Activated T-helper 2 cell treated with anti-CD3 and anti-CD28 coated beads, Interferon-gamma antibody, Interleukin-2, Interleukin-4, amounts not matched to agents 10 μg/mL and 5 μg/mL and 100 μg/mL, durations not matched to agents 14 hours and 24 hours and 36 hours (primary cell): ENCODE results near the gene KRTAP19-6. TPM values are rescaled to one million over a fixed set of nuclear protein-coding genes. Genes with fewer than 3 reads are reported as not detected.

Experiments
- DNase-seq: peaks from one replicate; pipeline ENCODE4 v3.0.0; 2021; ENCODE audit warnings: low spot score
- H3K27ac Mint-ChIP-seq: one replicate; pipeline ENCODE4 v1.8.0; 2021; ENCODE audit warnings: mixed read lengths
- H3K27me3 Mint-ChIP-seq: one replicate; pipeline ENCODE4 v1.8.0; 2021; ENCODE audit warnings: low read depth, mixed read lengths
- H3K36me3 Mint-ChIP-seq: one replicate; pipeline ENCODE4 v1.8.0; 2021; ENCODE audit warnings: low read depth, mixed read lengths
- H3K4me1 Mint-ChIP-seq: one replicate; pipeline ENCODE4 v1.8.0; 2021; ENCODE audit warnings: low read depth, mixed read lengths
- H3K4me3 Mint-ChIP-seq: one replicate; pipeline ENCODE4 v1.8.0; 2021; ENCODE audit warnings: low read depth, mild to moderate bottlenecking, moderate library complexity, mixed read lengths
- H3K9me3 Mint-ChIP-seq: one replicate; pipeline ENCODE4 v1.8.0; 2021; ENCODE audit warnings: mixed read lengths
- intact Hi-C: fragments of 100-400 bp; cut with micrococcal nuclease; formaldehyde crosslinking; loops from one replicate; pipeline ENCODE4 v1.15.1; 2023
- total RNA-seq: library from RNA; stranded (reverse); gene quantifications from 2 replicates; pipeline ENCODE4 v1.2.3, GENCODE V29; 2022

The KRTAP19-6 gene, protein sequence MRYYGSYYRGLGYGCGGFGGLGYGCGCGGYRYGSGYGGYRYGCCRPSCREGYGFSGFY
- not detected in 2 replicates for total RNA-seq

DNA sequence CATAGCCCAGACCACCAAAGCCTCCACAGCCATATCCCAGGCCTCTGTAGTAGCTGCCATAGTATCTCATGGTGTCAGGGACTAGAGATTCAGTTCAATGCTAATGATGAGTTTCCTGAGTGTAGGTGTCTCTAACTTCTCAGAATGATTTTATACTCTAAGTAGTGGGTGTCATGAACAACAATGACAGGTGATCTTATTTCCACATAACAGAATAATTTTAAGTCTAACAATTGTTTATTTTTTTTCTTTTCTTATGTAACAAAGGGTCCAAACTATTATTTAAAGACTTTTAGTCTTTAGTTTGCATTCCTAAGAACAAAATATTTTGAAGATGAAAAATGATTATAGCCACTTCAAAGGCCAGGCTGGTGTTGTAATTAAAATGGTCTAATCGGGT is at the start of gene KRTAP19-6:
TSS of gene KRTAP19-6 (minus strand) at position 101 of the 400 bp plus-strand sequence. CDS start at position 70, 31 bp downstream.
- H3K4me1 Mint-ChIP-seq = no peaks in the 10 kb centered on the region
- H3K36me3 Mint-ChIP-seq = no peaks in the 10 kb centered on the region
- H3K27ac Mint-ChIP-seq = no peak within 1 kb of the TSS
- no peak for DNase-seq
- H3K27me3 Mint-ChIP-seq = no peaks in the 10 kb centered on the region
- H3K9me3 Mint-ChIP-seq = no peaks in the 10 kb centered on the region
- no peak within 1 kb of the TSS for H3K4me3 Mint-ChIP-seq
- intact Hi-C loops = no loop called here

DNA sequence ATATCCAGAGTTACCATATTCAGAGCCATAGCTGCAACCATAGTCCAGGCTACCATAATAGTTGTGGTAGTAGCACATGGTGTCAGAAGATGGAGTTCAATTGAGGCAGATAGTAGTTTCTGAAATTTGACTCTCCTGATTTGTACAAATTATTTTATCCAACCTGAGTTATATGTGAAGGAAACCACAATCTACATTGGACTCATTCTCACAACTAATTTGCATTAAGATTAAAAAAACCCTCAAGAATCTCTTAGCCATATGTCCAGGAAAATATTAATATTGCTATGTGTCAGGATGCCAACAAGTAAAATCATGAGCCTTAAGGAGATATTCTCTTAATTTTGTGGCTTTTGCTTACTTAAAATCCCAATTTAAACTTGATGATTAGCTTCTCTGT is 48.6 kb upstream of the KRTAP19-6 start, which contains the start of gene KRTAP22-2:
TSS of gene KRTAP22-2 (minus strand) at position 101 of the 400 bp plus-strand sequence.
- H3K36me3 Mint-ChIP-seq = no peaks in the 10 kb centered on the region
- H3K27ac Mint-ChIP-seq = no peak within 1 kb of the TSS
- peaks cover 4% of the 10 kb centered on the region for H3K27me3 Mint-ChIP-seq
- DNase-seq = no peak
- no peak within 1 kb of the TSS for H3K4me3 Mint-ChIP-seq
- intact Hi-C loops = no loop called here
- H3K9me3 Mint-ChIP-seq = no peaks in the 10 kb centered on the region
- peaks cover 3% of the 10 kb centered on the region for H3K4me1 Mint-ChIP-seq

DNA sequence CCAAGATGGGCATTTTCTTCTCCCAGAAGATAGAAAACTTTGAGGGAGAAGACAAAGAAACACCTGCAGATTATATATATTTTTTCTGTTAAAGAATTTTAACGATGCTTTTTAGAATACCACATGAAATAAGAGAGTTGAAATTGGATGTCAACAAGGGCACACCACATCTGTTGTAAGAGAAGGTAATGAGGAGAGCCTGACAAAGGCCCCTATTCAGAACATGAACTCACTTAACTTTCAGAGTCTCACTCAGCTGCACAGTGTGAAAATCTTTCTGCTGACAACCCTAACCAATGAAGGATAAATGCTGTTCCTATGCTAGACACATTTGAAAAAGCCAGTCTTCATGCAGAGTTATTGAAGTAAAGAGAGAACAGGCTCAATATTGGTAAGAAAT is 41.2 kb upstream of the KRTAP19-6 start:
- peaks cover 5% of the 10 kb centered on the region for H3K27me3 Mint-ChIP-seq
- no peaks in the 10 kb centered on the region for H3K36me3 Mint-ChIP-seq
- H3K27ac Mint-ChIP-seq = no peak overlapping the region
- no peaks in the 10 kb centered on the region for H3K9me3 Mint-ChIP-seq
- H3K4me1 Mint-ChIP-seq = no peaks in the 10 kb centered on the region
- no peak overlapping the region for H3K4me3 Mint-ChIP-seq
- intact Hi-C loops = no loop called here
- no peak for DNase-seq

DNA sequence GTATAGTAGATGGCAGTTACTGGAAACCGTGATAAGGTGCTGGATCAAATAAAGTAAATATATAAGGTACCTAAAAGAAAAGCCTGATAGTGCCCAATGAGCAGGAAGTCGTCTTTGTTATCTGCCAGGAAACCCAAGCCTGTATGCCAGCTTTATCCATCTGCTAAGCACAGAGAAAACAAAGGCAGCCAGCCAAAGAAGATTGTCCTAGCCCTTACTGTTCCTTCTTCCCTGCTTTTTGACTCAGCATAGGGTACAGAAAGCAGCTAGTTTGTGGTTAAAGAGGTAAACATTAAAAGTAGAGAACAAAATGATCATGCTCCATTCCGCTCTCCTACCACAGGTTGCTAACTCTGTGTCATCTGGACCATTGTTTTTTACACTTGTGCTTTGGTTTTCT is 38.5 kb upstream of the KRTAP19-6 start:
- DNase-seq = no peak

DNA sequence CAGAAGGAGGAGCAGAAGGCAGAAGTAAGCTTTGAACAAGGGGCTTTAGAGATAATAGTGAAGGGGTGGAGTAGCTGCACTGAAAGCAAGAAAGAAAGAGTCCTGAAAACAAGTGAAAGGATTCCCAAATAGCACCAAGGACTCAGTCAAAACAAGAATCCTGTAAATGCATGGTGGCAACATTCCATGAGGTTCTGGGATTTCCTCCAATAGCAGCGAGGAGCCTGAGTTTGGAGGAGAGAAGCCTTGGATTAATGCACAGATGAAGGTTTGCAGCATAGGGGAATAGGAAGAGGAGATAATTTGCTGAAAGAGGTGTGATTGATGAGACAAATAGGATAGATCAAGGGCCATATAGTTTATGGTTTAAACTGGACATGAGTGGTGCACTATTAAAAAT is 37.7 kb upstream of the KRTAP19-6 start:
- H3K36me3 Mint-ChIP-seq = no peaks in the 10 kb centered on the region
- intact Hi-C loops = no loop called here
- no peaks in the 10 kb centered on the region for H3K9me3 Mint-ChIP-seq
- no peak for DNase-seq
- H3K4me3 Mint-ChIP-seq = no peak overlapping the region
- H3K27ac Mint-ChIP-seq = no peak overlapping the region
- no peaks in the 10 kb centered on the region for H3K27me3 Mint-ChIP-seq
- H3K4me1 Mint-ChIP-seq = peaks cover 3% of the 10 kb centered on the region

More for the DNA sequence above, 38.5 kb upstream of the KRTAP19-6 start:
- Mint-ChIP-seq H3K4me3 (no peak overlapping the region), H3K27me3 (peaks cover 5% of the 10 kb centered on the region), H3K4me1 (peaks cover 3% of the 10 kb centered on the region), H3K9me3 (no peaks in the 10 kb centered on the region), H3K36me3 (no peaks in the 10 kb centered on the region), H3K27ac (no peak overlapping the region)
- intact Hi-C loops = no loop called here

DNA sequence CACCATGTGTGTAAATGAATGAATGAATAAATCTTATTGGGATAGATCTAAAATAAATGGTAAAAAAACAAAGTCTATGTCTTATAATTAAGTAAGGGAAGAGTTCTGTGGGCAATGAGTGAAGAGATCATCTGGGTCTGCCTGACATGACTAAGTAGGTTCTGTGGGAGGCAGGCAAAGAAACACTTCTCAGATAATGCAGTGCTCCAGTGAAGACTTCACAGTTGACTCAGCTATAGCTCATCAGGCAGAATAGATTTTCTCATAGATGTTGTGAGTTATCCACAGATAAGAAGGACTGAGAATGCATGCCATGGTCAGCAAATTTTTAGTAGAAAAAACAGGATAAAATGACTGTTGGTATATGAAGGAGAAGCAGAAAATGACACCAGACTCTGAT is 36.1 kb upstream of the KRTAP19-6 start:
- H3K27ac Mint-ChIP-seq = no peak overlapping the region
- H3K9me3 Mint-ChIP-seq = no peaks in the 10 kb centered on the region
- no peaks in the 10 kb centered on the region for H3K36me3 Mint-ChIP-seq
- H3K4me1 Mint-ChIP-seq = peaks cover 3% of the 10 kb centered on the region
- no peak for DNase-seq
- no peak overlapping the region for H3K4me3 Mint-ChIP-seq
- no peaks in the 10 kb centered on the region for H3K27me3 Mint-ChIP-seq
- intact Hi-C loops = no loop called here

DNA sequence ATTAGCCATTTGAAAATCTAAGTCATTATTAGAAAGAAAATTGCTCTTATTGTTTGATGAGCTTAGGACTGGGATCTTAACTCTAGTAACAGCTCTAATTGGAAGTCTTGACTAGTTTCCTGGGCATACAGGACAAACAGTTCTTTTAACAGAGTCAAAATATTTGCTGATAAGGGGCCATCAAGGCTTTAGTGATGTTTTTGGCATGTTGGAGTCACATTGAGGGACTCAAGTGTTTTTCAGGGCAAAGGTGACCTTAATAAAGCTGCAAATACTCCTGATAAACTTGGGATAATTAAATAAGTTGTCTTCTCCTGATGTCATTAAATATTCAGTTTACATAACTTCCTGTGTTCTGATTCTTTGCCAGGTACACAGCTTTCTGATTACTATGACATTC is 26.0 kb upstream of the KRTAP19-6 start:
- Mint-ChIP-seq H3K36me3 (no peaks in the 10 kb centered on the region), H3K4me3 (no peak overlapping the region), H3K27ac (no peak overlapping the region), H3K27me3 (no peaks in the 10 kb centered on the region), H3K9me3 (no peaks in the 10 kb centered on the region), H3K4me1 (no peaks in the 10 kb centered on the region)
- intact Hi-C loops = no loop called here
- DNase-seq = no peak

DNA sequence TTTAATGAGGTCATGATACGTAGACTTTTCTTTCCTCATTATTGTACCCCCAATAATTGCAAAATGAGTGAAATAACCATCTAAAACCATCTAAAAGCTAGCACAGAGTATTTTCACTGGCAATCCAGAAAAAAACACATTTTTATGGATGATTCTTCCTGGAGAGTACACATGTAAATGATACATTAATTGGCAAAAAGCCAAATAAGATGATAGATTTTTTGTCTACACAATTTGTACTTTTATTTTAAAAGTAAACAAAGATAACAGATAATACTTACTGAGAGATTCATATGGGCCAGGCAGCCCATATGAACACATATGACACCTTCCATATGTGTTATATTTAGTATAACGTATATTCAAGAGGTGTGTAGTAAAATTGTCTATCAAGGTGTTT is 22.0 kb upstream of the KRTAP19-6 start:
- Mint-ChIP-seq H3K4me3 (no peak overlapping the region), H3K36me3 (no peaks in the 10 kb centered on the region), H3K27me3 (no peaks in the 10 kb centered on the region), H3K27ac (no peak overlapping the region), H3K4me1 (no peaks in the 10 kb centered on the region), H3K9me3 (no peaks in the 10 kb centered on the region)
- intact Hi-C loops = no loop called here
- no peak for DNase-seq

DNA sequence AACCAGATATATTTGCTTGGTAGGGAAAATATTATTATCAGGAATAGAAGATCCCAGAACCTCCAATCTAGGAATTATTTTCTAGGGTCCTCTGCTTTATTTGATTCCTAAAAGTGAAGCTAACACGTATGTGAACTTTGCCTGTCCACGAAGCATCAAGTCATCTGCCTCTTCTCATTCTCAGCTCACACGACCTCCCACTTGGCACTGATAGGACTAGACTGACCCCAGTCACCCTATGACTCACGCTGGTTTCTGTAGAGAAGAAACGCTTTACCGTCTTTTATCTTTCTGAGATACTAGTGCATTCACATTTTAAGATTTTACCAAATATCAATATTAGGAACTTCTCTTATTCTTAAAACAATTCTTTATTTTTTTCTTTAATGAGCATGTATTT is 21.4 kb upstream of the KRTAP19-6 start:
- intact Hi-C loops = no loop called here
- H3K4me1 Mint-ChIP-seq = no peaks in the 10 kb centered on the region
- DNase-seq = no peak

DNA sequence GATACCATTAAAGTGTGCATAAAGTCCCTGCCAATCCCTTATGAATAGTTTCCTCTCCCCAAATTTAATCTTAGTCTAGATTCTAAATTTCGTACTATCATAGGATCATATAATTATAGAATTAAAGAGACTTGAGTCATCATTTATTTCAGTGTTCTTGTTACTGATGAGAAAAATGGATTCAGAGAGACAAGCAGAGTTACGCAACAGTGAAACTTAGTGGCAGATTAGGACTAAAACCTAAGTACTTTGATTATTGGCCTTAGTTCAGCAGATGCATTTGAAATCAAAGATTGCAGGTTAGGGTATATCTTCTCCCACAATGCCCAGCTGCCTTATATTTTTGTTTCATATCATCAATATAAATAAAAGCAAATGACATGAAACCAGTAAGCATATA is 20.3 kb upstream of the KRTAP19-6 start:
- DNase-seq = no peak
- Mint-ChIP-seq H3K4me1 (no peaks in the 10 kb centered on the region), H3K27ac (no peak overlapping the region), H3K4me3 (no peak overlapping the region), H3K36me3 (no peaks in the 10 kb centered on the region), H3K9me3 (no peaks in the 10 kb centered on the region), H3K27me3 (no peaks in the 10 kb centered on the region)
- intact Hi-C loops = no loop called here

More for the DNA sequence above, 21.4 kb upstream of the KRTAP19-6 start:
- Mint-ChIP-seq H3K27ac (no peak overlapping the region), H3K9me3 (no peaks in the 10 kb centered on the region), H3K27me3 (no peaks in the 10 kb centered on the region), H3K36me3 (no peaks in the 10 kb centered on the region), H3K4me3 (no peak overlapping the region)

DNA sequence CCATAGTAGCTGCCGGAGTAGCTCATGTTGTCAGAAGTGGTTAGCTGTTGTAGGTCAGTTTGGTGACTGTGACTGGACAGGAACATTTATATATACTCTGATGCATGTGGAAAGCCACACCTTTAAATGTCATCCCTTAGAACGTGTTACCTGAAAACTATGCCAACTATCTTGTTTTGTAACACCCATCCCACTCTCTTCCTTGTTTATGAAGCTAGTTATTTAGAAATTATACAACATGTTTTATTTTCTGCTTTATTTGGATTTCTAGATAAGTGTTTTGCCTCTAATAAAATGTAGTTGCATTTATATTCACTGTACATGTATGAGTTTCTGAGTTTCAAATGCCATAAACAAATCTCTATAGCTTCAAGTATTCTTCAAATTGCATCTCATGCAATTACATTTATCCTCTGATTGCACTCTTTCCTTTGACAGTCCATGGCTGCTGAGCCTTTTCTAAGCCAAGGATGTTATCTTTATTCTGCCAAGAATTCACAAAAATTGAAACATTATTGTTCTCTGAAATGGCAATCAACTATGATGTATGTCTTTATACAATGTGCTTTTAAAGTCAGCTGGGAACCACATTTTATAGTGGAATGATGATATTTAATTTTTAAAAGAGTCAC is 19.7 kb upstream of the KRTAP19-6 start, which contains the start of gene KRTAP19-7:
TSS of gene KRTAP19-7 (minus strand) at position 51 of the 632 bp plus-strand sequence. CDS start at position 26, 25 bp downstream.
- Mint-ChIP-seq H3K9me3 (no peaks in the 10 kb centered on the region), H3K27ac (no peak within 1 kb of the TSS), H3K4me1 (no peaks in the 10 kb centered on the region), H3K4me3 (no peak within 1 kb of the TSS), H3K27me3 (no peaks in the 10 kb centered on the region), H3K36me3 (no peaks in the 10 kb centered on the region)
- DNase-seq = no peak
- intact Hi-C loops = no loop called here

DNA sequence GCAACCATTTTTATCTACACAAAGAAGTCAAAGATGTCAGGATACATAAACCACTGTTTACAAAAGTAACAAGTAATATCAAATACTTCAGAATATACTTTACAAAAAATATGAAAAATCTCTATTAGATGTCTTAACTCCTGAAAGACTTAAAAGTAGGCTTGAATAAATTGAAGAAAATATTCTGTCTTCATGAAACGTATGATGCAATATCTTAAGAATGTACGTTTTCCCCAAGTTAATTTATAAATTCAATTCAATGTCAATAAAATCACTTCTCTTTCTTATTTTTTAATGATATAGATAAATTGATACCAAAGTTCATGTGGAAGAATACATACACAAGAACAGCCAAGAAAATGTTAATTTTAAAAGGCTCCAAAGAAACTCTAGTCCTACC is 13.4 kb upstream of the KRTAP19-6 start:
- Mint-ChIP-seq H3K4me3 (no peak overlapping the region), H3K36me3 (no peaks in the 10 kb centered on the region)
- intact Hi-C loops = no loop called here

DNA sequence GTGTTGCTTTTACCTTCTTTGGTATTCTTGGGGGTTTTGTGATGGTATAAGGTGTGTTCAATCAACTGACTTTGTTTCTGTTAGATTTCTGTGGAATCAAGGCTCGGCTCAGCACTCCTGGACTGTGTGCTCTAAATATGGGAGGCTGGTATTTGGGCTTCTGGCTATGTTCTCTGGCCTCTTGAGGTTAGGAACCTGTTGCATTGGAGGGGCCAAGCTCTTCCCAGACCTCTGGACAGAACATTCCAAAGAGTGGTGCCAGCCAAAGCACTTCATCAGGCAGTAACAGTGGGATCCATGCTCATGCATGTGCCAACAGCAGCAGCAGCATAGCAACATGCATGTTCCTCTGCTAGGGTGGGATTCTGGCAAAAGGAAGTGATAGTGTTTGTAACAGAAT is 11.1 kb upstream of the KRTAP19-6 start:
- no peak for DNase-seq
- Mint-ChIP-seq H3K4me1 (no peaks in the 10 kb centered on the region), H3K27ac (no peak overlapping the region), H3K27me3 (no peaks in the 10 kb centered on the region), H3K4me3 (no peak overlapping the region), H3K36me3 (no peaks in the 10 kb centered on the region), H3K9me3 (peaks cover 14% of the 10 kb centered on the region)
- intact Hi-C loops = no loop called here

More for the DNA sequence above, 13.4 kb upstream of the KRTAP19-6 start:
- no peak for DNase-seq
- H3K4me1 Mint-ChIP-seq = no peaks in the 10 kb centered on the region
- H3K9me3 Mint-ChIP-seq = peaks cover 14% of the 10 kb centered on the region
- H3K27ac Mint-ChIP-seq = no peak overlapping the region
- no peaks in the 10 kb centered on the region for H3K27me3 Mint-ChIP-seq
